OCI-LY3 (cell line): ENCODE data around the gene BAG1.

Source experiments
- H2AFZ ChIP-seq: fragments of 200-600, 300-600 bp; shearing (Covaris generic); 2 replicates; pipeline ENCODE4 v1.6.0; 2014; ENCODE audit warnings: antibody characterized with exemption, low read depth, low read length
- H3K27ac ChIP-seq: fragments of 200-600, 300-600 bp; sonication (generic); 2 replicates; pipeline ENCODE4 v1.5.1; 2014; ENCODE audit warnings: mild to moderate bottlenecking, low read length, moderate library complexity, mixed read lengths
- H3K27me3 ChIP-seq: fragments of 200-600, 300-600 bp; sonication (generic); 2 replicates; pipeline ENCODE4 v1.6.1; 2014; ENCODE audit warnings: low read depth, low read length, mixed read lengths
- H3K36me3 ChIP-seq: fragments of 200-600, 300-600 bp; sonication (generic); replicated peaks from 2 replicates; pipeline ENCODE3; 2014; ENCODE audit warnings: low read depth, low read length, mixed read lengths
- H3K4me1 ChIP-seq: fragments of 300-600, 200-600 bp; sonication (generic); 2 replicates; pipeline ENCODE4 v1.6.1; 2014; ENCODE audit warnings: low read length, mixed read lengths
- H3K4me2 ChIP-seq: fragments of 200-600, 300-600 bp; sonication (generic); 2 replicates; pipeline ENCODE4 v1.6.1; 2014; ENCODE audit warnings: low read length, mixed read lengths
- H3K4me3 ChIP-seq: fragments of 300-600, 200-600 bp; sonication (generic); 2 replicates; pipeline ENCODE4 v1.5.1; 2014; ENCODE audit warnings: antibody characterized with exemption, mild to moderate bottlenecking, low read length, moderate library complexity
- H3K79me2 ChIP-seq: fragments of 300-600, 200-600 bp; shearing (Covaris generic); 2 replicates; pipeline ENCODE4 v1.6.1; 2014; ENCODE audit warnings: mild to moderate bottlenecking, low read length, mixed read lengths
- H3K9ac ChIP-seq: fragments of 300-600, 200-600 bp; shearing (Covaris generic); 2 replicates; pipeline ENCODE4 v1.6.0; 2014; ENCODE audit warnings: mild to moderate bottlenecking, low read length, moderate library complexity
- H3K9me3 ChIP-seq: fragments of 200-600, 300-600 bp; shearing (Covaris generic); 2 replicates; pipeline ENCODE4 v1.6.1; 2014; ENCODE audit warnings: low read length, mixed read lengths; ENCODE audit not compliant: insufficient read depth
- H4K20me1 ChIP-seq: fragments of 200-600, 300-600 bp; sonication (generic); 2 replicates; pipeline ENCODE4 v1.6.1; 2016; ENCODE audit warnings: low read length, mixed read lengths; ENCODE audit not compliant: insufficient read depth
- CTCF ChIP-seq: fragments of 200-600, 300-600 bp; sonication (generic); IDR thresholded peaks from 2 replicates; pipeline ENCODE4 v1.5.1; 2014; ENCODE audit warnings: antibody characterized with exemption, low read length, low read depth
- EZH2phosphoT487 ChIP-seq: fragments of 200-600 bp; shearing (Covaris generic); IDR thresholded peaks from 2 replicates; pipeline ENCODE4 v1.6.1; 2018; ENCODE audit warnings: antibody characterized with exemption, mixed run types, low read depth

The BAG1 gene

GRCh38 chr9:33257276-33257675 lies 7.2 kb downstream of the BAG1 start:
- no peak overlapping the region for H3K27ac ChIP-seq
- no peaks in the 10 kb centered on the region for H3K9me3 ChIP-seq
- no peaks in the 10 kb centered on the region for H4K20me1 ChIP-seq
- no peak overlapping the region for H3K4me3 ChIP-seq
- H3K4me2 ChIP-seq: no peak overlapping the region
- no peaks in the 10 kb centered on the region for H3K27me3 ChIP-seq
- peaks cover 73% of the 10 kb centered on the region for H3K36me3 ChIP-seq
- H3K9ac ChIP-seq: no peak overlapping the region
- H3K79me2 ChIP-seq: peaks cover 9% of the 10 kb centered on the region
- no peak overlapping the region for H2AFZ ChIP-seq
- no peak for TF ChIP-seq CTCF
- TF ChIP-seq EZH2phosphoT487: no peak
- H3K4me1 ChIP-seq: no peaks in the 10 kb centered on the region

DNA sequence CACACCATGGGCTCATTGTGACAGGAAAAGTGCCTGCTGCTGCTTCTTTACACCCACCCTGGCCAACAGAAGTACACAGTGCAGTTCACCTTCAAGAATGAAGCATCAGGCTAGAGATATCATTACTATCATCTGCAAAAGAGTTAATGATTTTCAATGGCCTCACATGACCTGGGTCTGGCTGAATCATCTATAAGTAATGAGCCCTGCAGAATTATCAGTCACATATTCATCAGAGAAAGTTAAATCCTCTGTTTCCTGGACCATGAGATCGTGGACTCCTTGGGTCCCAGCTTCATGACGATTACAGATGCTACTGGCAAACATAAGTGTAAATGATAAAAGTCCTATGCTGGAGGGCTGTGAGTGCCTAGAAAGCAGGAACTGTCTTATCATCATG lies 8.3 kb downstream of the BAG1 start:
- Histone ChIP-seq H3K27me3 (no peaks in the 10 kb centered on the region), H3K4me2 (no peak overlapping the region), H3K9ac (no peak overlapping the region), H3K27ac (no peak overlapping the region), H3K4me3 (no peak overlapping the region), H4K20me1 (no peaks in the 10 kb centered on the region), H2AFZ (no peak overlapping the region), H3K79me2 (peaks cover 3% of the 10 kb centered on the region; the same call in 1 of the 2 replicates), H3K9me3 (no peaks in the 10 kb centered on the region), H3K36me3 (peaks cover 66% of the 10 kb centered on the region), H3K4me1 (no peaks in the 10 kb centered on the region)
- TF ChIP-seq CTCF (no peak), EZH2phosphoT487 (no peak)

DNA sequence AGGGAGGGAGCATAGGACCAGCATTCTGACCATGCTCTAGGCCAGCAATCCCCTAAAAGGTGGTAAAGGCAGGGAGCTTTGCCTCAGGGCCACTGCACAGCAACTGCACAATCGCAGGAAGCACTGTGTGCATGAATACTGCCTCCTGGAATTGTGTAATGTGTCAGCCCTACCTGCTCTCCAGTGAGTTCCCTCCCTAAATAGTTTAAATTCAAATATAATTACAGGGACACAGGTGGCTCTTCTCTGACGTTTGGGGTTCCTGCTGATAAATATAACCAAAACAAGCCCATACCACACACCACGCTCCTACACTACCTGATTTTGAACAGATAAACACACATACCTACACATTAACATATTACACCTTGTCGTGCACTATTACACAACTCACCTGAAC lies 9.0 kb downstream of the BAG1 start:
- H4K20me1 ChIP-seq: no peaks in the 10 kb centered on the region
- peaks cover 61% of the 10 kb centered on the region for H3K36me3 ChIP-seq
- H3K27ac ChIP-seq: no peak overlapping the region

DNA sequence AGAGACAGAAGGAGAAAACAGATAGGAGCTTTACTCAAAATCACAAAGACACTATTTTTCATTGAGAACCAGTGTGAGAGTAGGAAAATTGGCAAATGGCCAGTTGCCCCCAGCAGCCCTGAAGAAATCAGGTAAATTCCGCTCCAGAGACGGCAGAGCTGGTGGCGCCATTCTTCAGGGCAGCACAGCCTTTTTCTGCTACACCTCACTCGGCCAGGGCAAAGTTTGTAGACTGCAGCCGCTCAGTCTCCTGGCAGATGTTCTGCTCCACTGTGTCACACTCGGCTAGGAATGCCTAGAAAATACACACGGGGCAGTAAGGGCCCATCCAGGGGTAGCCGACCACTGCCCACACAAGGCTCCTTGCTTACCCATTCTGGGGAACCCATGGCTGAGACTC lies 9.5 kb downstream of the BAG1 start:
- Histone ChIP-seq H3K36me3 (peaks cover 61% of the 10 kb centered on the region), H2AFZ (no peak overlapping the region), H3K4me3 (no peak overlapping the region), H3K4me1 (no peaks in the 10 kb centered on the region), H3K27ac (no peak overlapping the region), H4K20me1 (no peaks in the 10 kb centered on the region), H3K79me2 (no peaks in the 10 kb centered on the region), H3K27me3 (no peaks in the 10 kb centered on the region), H3K4me2 (no peak overlapping the region), H3K9me3 (no peaks in the 10 kb centered on the region), H3K9ac (no peak overlapping the region)
- no peak for TF ChIP-seq CTCF
- no peak for TF ChIP-seq EZH2phosphoT487

More for the DNA sequence above, 9.0 kb downstream of the BAG1 start:
- no peak overlapping the region for H3K4me3 ChIP-seq
- no peak for TF ChIP-seq CTCF
- no peak overlapping the region for H2AFZ ChIP-seq
- no peak overlapping the region for H3K4me2 ChIP-seq
- no peaks in the 10 kb centered on the region for H3K4me1 ChIP-seq
- H3K79me2 ChIP-seq: peaks cover 2% of the 10 kb centered on the region; the same call in 1 of the 2 replicates
- no peaks in the 10 kb centered on the region for H3K9me3 ChIP-seq
- H3K27me3 ChIP-seq: no peaks in the 10 kb centered on the region
- no peak overlapping the region for H3K9ac ChIP-seq
